Mesangial cell (primary cell): ENCODE measurements around the gene TRMT44. TPM values are rescaled to one million over a fixed set of nuclear protein-coding genes. Genes with fewer than 3 reads are reported as not detected.

ENCODE experiments used
- total RNA-seq: library from RNA; depleted of rRNA; stranded (reverse); fragments of >200 nt; gene quantifications from 2 replicates; pipeline ENCODE4 v1.2.3, GENCODE V29; 2015

TRMT44 gene, protein sequence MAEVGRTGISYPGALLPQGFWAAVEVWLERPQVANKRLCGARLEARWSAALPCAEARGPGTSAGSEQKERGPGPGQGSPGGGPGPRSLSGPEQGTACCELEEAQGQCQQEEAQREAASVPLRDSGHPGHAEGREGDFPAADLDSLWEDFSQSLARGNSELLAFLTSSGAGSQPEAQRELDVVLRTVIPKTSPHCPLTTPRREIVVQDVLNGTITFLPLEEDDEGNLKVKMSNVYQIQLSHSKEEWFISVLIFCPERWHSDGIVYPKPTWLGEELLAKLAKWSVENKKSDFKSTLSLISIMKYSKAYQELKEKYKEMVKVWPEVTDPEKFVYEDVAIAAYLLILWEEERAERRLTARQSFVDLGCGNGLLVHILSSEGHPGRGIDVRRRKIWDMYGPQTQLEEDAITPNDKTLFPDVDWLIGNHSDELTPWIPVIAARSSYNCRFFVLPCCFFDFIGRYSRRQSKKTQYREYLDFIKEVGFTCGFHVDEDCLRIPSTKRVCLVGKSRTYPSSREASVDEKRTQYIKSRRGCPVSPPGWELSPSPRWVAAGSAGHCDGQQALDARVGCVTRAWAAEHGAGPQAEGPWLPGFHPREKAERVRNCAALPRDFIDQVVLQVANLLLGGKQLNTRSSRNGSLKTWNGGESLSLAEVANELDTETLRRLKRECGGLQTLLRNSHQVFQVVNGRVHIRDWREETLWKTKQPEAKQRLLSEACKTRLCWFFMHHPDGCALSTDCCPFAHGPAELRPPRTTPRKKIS
- 12.7 and 17.5 TPM in 2 replicates for total RNA-seq

DNA sequence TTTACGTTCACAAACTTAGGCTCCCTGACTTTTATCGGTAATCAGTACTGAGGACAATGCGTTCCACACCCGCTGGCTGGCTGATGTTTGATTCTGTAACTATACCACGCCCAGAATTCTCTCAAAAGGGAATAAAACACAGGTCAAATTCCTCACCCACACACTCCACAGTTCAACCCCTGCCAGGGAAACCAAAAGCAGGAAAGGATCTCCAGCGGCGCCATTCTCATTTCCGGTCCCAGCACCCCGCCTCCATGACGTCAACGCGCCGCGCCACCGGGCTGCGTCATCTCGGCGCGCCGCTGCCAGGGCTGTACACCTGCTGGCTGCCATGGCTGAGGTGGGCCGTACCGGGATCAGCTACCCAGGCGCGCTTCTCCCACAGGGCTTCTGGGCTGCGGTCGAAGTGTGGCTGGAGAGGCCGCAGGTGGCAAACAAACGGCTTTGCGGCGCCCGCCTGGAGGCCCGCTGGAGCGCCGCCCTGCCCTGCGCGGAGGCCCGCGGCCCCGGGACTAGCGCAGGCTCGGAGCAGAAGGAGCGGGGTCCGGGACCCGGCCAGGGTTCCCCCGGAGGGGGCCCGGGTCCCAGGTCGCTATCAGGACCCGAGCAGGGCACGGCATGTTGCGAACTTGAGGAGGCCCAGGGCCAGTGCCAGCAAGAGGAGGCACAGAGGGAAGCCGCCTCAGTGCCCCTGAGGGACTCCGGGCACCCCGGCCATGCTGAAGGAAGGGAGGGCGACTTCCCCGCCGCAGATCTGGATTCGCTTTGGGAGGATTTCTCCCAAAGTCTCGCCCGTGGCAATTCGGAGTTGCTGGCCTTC is at the start of gene TRMT44, which contains the start of gene ACOX3:
TRMT44 (plus strand) TSS at position 286 of the 820 bp plus-strand sequence; CDS start at position 332, 46 bp downstream.
ACOX3 (minus strand) TSS at position 232 of the 820 bp plus-strand sequence. CDS start 24,202 bp downstream, outside the sequence.

Other genes with a start within 250 kb of the TRMT44 start
- gene SH3TC1, start 241.5 kb upstream of the TRMT44 start, total RNA-seq = 12.4 and 22.2 TPM in 2 replicates
- gene HTRA3, start 171.0 kb upstream of the TRMT44 start, total RNA-seq = 2.1 and 3.8 TPM in 2 replicates
- gene ACOX3, start 54 bp upstream of the TRMT44 start, total RNA-seq = 20.9 and 29.0 TPM in 2 replicates
- not detected in 2 replicates for gene GPR78, start 139.6 kb downstream of the TRMT44 start, total RNA-seq
- gene CPZ, start 152.0 kb downstream of the TRMT44 start, total RNA-seq = 0.49 and 1.6 TPM in 2 replicates